GM21825 (cell line): ENCODE results near the gene HOXB6.

Experiments
- ATAC-seq: cut with Tn5 transposase; IDR thresholded peaks from one replicate; pipeline ENCODE4 v1.9.1; 2021; ENCODE audit warnings: mild to moderate bottlenecking, moderate library complexity; ENCODE audit not compliant: unreplicated experiment

HOXB6 gene

DNA sequence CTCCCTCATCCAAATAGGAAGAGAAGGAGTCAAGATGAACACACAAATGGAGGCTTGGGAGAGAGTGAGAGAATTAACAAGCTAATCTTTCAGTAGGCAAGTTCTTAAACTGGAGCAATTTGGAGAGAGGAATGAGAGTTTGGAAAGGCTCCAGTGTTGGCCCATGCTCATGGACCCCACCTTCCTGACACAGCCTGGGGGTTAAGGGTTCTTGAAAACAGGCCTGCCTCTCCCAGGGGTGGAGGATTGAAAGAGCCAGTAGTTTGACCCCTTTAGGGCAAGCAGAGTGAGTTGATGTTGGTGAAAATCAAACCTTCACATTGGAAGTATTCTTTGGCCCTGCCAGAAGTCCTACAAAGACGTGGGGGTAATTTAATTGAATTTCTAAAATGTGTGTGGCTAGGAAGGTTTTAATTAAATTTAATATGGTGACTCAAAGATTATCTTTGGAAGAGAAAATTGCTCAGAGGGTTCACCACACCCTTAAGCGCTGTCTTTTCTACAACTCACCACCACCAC, 20.5 kb downstream of the HOXB6 start:
- no peak for ATAC-seq

DNA sequence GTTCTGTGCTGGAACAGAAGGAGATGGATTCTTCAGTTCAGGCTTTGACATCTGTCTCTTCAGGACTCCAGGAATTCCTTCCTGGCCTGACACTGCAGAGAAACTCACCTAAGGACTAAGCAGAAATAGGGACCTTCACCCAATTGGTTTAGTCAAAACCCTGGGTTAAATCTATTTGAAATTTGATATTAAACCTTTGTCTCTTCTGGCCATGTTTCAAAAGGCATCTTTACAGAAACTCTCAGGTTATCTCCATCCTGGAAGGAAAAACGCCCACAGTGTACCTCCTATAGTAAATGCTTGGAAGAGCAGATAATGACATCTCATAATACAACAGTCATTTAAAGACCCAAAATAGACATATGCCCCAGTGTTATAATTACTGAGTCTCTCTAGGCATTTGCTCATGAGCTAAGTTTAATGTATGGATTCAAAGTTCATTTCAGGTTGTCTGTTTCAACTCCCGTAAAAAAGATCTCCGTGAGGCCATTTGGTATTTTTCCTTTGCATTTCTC, 21.0 kb downstream of the HOXB6 start:
- no peak for ATAC-seq

DNA sequence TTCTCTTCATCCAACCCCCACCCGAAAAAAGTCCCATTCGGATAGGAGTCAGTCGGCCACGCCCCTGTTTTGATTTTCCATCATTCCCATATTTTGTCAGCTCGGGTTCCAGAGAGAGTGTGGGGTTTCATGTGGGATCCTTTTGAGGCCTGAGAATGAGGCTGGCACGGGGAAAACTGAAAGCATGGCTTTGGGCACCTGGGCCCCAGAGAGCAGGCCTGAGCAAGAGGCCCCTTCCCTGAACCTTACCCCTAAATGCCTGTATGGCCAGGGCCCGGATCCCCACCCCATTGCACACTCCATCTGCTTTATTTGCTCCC, 22.1 kb downstream of the HOXB6 start:
- no peak for ATAC-seq

- ATAC-seq: no peak
Measured at GRCh38 chr17:48579760-48580554, 24.8 kb downstream of the HOXB6 start.

DNA sequence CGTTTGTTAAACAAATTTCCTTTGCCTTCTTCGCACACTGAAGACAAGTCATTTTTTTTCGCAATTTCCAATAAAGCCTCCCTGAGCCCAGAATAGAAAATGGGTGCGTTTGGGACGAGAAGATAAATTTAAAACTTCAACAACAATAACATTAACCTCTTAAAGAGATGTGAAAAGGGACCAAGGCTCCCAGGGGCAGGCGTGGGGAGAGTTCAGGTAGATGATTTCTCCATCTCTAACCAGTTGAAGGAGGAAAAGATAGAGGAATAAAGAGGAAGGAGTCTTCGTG, 25.4 kb downstream of the HOXB6 start:
- ATAC-seq: no peak

- peak; percentile 23 for ATAC-seq
Measured at GRCh38 chr17:48578616-48579470, 25.9 kb downstream of the HOXB6 start.

GRCh38 chr17:48577946-48578615, 26.7 kb downstream of the HOXB6 start, which contains the start of gene HOXB4:
Gene HOXB4, minus strand, starts transcription at chr17:48578350. Its CDS starts 31 bp downstream, at chr17:48578319.
- ATAC-seq: peak; percentile 44

DNA sequence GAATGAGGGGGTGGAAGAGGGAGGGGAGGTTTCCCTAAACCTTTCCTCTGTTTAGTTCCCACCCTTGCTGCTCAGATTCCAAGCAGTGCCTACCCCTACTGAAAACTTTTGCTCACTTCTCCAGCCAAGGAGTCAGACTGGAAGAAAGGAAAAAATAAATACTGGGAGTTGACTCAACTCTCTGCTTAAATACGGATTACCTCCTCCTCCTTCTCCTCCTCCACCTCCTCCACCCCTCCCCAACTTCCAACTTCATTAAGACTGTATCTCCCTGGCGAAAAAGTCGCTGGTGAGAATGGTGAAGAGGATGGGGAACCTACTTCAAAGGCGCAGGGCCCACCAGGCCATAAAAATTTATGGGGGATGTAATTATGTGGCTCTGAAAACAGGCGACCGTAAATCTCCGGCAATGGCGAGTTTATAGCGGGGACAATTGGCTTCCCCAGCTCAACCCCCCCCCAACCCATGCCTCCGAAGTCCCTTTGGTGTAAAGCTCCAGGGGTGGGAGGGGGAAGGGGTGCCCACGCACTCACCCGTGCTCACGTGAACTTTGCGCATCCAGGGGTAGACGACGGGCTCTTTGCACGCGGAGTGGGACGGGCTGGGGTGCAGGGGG, 27.3 kb downstream of the HOXB6 start:
- ATAC-seq: peak; percentile 5

- ATAC-seq: no peak
Measured at GRCh38 chr17:48576479-48577309, 28.1 kb downstream of the HOXB6 start.

GRCh38 chr17:48575673-48576478, 28.9 kb downstream of the HOXB6 start:
- no peak for ATAC-seq

- no peak for ATAC-seq
Measured at GRCh38 chr17:48575066-48575582, 29.7 kb downstream of the HOXB6 start.

DNA sequence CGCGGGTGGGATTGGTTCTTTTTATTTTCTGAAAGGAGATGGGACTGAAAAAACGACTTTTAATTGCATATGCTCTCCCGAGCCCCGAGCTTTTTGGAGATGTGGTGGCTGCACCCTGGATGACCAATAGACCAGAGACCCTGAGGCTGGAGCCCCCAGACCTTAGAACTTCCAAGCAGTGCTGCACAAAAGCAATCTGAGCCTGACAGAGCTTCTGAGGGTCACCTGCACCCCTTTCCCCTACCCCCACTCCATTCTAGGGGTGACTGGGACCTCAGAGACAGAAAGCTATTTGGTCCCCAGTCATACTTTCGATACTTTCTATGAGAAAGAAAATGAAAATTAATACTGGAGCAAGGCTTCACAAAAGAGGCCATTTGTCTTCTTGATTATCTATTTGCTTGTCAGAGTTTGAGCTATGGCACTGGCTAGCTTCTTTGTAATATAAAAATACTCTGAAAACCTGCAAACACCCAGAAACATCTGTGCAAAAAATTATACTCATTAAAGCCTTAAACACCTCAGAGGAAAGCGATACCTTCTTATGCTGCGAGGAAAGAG, 30.2 kb downstream of the HOXB6 start:
- no peak for ATAC-seq

GRCh38 chr17:48571826-48572417, 32.9 kb downstream of the HOXB6 start:
- ATAC-seq: no peak

DNA sequence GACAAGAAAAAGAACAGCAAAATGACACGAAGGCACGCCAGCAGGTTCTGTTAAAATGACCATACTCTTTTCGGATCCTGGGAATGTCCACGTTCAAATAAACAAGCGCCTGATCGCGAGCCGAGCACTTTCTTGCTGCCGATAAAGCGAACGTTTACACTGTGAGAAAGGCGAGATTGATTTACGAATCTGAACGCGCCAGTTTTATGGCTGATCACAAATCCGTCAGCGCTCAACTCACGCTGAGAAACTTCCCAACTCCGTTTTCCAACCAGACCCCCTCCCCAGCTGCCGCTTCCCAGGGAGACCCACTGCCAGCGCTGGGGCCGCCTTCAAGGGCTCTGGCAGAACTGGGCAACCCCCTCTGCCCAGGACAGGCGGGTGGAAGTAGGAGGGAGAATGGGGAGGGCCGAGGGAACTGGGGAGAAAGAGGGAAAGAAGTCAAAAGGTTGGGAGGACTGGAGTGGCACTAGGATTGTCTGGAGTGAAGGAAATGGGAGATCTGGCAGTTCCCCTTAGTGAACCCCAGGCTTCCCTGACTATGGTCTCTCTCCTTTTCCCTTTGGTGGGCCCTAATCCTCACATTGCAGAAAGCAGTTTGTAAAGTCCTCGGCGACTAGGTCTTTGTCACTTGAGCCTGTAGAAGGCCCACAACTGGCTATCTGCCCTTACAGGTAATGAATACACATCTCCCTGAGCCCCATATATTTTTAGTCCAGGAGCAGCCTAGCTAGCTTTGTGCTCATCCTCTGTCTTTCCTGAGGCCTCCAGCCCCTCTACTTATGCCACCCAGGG, 33.6 kb downstream of the HOXB6 start:
- ATAC-seq: no peak

GRCh38 chr17:48570325-48571023, 34.3 kb downstream of the HOXB6 start:
- ATAC-seq: no peak

- ATAC-seq: no peak
Measured at GRCh38 chr17:48569674-48570324, 35.0 kb downstream of the HOXB6 start.
